Peyer's patch (tissue), 4 donors: ENCODE data around the gene RTN4IP1.

ENCODE experiments used
- POLR2A ChIP-seq, 2 donors: fragments of 450-650 bp; IDR thresholded peaks; one replicate each; pipeline ENCODE4 v1.5.1; 2017; ENCODE audit warnings: antibody characterized with exemption in 2 of 2, mild to moderate bottlenecking in 2 of 2, moderate library complexity in 2 of 2
- TF ChIP-seq, protein P1 (sequence below), 6 experiments: fragments of 450-650 bp in 4 of 6; fragments of 200-600 bp in 2 of 6; sonication (generic) in 1 of 6; IDR thresholded peaks; one replicate each; pipeline ENCODE4 v1.5.1; 2017 to 2019; ENCODE audit warnings: antibody characterized with exemption in 6 of 6, mild to moderate bottlenecking in 3 of 6, moderate library complexity in 1 of 6

DNA sequence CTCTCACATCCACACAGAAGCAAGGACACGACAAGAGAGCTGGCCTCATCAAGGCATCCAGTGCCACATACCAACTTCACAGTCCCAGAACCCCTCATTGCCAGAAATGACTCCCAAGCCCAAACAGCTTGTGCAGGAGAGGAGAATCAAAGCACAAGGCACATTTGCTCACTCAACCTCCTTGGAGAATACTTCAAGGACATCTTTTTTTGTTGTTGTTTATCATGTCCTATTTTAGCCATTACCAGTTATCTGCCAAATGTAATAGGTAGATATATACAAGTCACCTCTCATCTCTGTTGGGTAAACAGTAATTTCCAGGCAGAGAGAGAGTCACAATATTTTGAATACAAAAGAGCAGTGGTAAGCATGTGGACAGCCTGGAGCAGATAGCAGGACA is 47.8 kb downstream of the RTN4IP1 start:
- TF ChIP-seq, protein P1, sequence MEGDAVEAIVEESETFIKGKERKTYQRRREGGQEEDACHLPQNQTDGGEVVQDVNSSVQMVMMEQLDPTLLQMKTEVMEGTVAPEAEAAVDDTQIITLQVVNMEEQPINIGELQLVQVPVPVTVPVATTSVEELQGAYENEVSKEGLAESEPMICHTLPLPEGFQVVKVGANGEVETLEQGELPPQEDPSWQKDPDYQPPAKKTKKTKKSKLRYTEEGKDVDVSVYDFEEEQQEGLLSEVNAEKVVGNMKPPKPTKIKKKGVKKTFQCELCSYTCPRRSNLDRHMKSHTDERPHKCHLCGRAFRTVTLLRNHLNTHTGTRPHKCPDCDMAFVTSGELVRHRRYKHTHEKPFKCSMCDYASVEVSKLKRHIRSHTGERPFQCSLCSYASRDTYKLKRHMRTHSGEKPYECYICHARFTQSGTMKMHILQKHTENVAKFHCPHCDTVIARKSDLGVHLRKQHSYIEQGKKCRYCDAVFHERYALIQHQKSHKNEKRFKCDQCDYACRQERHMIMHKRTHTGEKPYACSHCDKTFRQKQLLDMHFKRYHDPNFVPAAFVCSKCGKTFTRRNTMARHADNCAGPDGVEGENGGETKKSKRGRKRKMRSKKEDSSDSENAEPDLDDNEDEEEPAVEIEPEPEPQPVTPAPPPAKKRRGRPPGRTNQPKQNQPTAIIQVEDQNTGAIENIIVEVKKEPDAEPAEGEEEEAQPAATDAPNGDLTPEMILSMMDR (IDR thresholded peaks at IDR 0.05) = no peak
- no peak for TF ChIP-seq POLR2A (IDR thresholded peaks at IDR 0.05)
